SK-N-SH treated with all-trans-retinoic acid at 6 μM for 48 hours (cell line): ENCODE measurements around the gene SCEL.

Source experiments
- CREB5 ChIP-seq: fragments of 250-450 bp; sonication (Bioruptor Pico); IDR thresholded peaks from 2 replicates; pipeline ENCODE4 v1.5.1; 2020; ENCODE audit warnings: low read depth, mild to moderate bottlenecking, moderate library complexity
- ESRRG ChIP-seq: fragments of 250-450 bp; sonication (Bioruptor Pico); IDR thresholded peaks from 2 replicates; pipeline ENCODE4 v1.6.1; 2021; ENCODE audit warnings: mild to moderate bottlenecking
- PATZ1 ChIP-seq: fragments of 250-450 bp; sonication (Bioruptor Pico); IDR thresholded peaks from 2 replicates; pipeline ENCODE4 v1.8.0; 2020; ENCODE audit warnings: mild to moderate bottlenecking, moderate library complexity, borderline replicate concordance
- PPARA ChIP-seq: fragments of 250-450 bp; sonication (Bioruptor Pico); IDR thresholded peaks from 2 replicates; pipeline ENCODE4 v1.5.0; 2020; ENCODE audit warnings: mild to moderate bottlenecking, borderline replicate concordance
- RARB ChIP-seq: fragments of 250-450 bp; sonication (Bioruptor Pico); IDR thresholded peaks from 2 replicates; pipeline ENCODE4 v1.8.0; 2021; ENCODE audit warnings: mild to moderate bottlenecking, moderate library complexity
- TSHZ2 ChIP-seq: fragments of 250-450 bp; sonication (Bioruptor Pico); IDR thresholded peaks from 2 replicates; pipeline ENCODE4 v1.5.0; 2020; ENCODE audit warnings: mild to moderate bottlenecking, moderate library complexity
- ZFP30 ChIP-seq: fragments of 450-650 bp; formaldehyde crosslinking; IDR thresholded peaks from 2 replicates; pipeline ENCODE4 v1.5.0; 2022; ENCODE audit warnings: mild to moderate bottlenecking, moderate library complexity

GRCh38 chr13:77497835-77498234 is 37.7 kb upstream of the SCEL start:
- no peak for TF ChIP-seq ZFP30 (CRISPR knock-in tag)
- TF ChIP-seq RARB (CRISPR knock-in tag), result no peak
- TF ChIP-seq PPARA (CRISPR knock-in tag), result no peak
- no peak for TF ChIP-seq TSHZ2 (CRISPR knock-in tag)
- TF ChIP-seq PATZ1 (CRISPR knock-in tag), result no peak
- TF ChIP-seq CREB5 (CRISPR knock-in tag), result no peak
- no peak for TF ChIP-seq ESRRG (CRISPR knock-in tag)
